Pancreas (tissue), 10 donors: ENCODE data around the gene TFPI2. TPM values are rescaled to one million over a fixed set of nuclear protein-coding genes. Genes with fewer than 3 reads are reported as not detected.

Experiments
- ATAC-seq, 4 donors: fragments of 200-7000 bp; cut with Tn5 transposase; one replicate each; pipeline versions ENCODE4 v1.8.0 to v1.9.1; 2020; ENCODE audit warnings: mild to moderate bottlenecking in 4 of 4, moderate library complexity in 4 of 4
- DNase-seq, 6 donors: peaks; one replicate each; pipeline ENCODE4 v3.0.0-alpha.2; 2020
- FAIRE-seq: peaks from 2 replicates; lab custom pipeline; 2012; peaks lifted over from hg19 to GRCh38; lab: Jason Lieb, UNC
- H3K27ac ChIP-seq, 4 donors: fragments of 200-600 bp; sonication (generic); 1 replicate in 3 of 4; 2 replicates in 1 of 4; pipeline versions ENCODE4 v1.5.0 to v1.8.0; 2020
- H3K27me3 ChIP-seq, 4 donors: fragments of 200-600 bp; one replicate each; pipeline ENCODE4 v1.8.0; 2021
- H3K36me3 ChIP-seq, 3 donors: fragments of 200-600 bp; sonication (generic) in 1 of 3; one replicate each; pipeline versions ENCODE4 v1.5.0 to v1.8.0; 2020 to 2021
- H3K4me1 ChIP-seq, 3 donors: fragments of 200-600 bp; one replicate each; pipeline ENCODE4 v1.8.0; 2021
- H3K4me3 ChIP-seq, 4 donors: fragments of 200-600 bp; sonication (generic) in 2 of 4; one replicate each; pipeline versions ENCODE4 v1.5.0 to v1.8.0; 2020 to 2021
- H3K9me3 ChIP-seq, 4 donors: fragments of 200-600 bp; one replicate each; pipeline ENCODE4 v1.8.0; 2021
- WGBS, 2 donors: extraction: QIAGEN DNeasy Blood & Tissue Kit; methylation state at CpG; one replicate each; pipeline ENCODE4 v1.1.7; 2013; 5-methylcytosine and 5-hydroxymethylcytosine counted together
- intact Hi-C, 3 donors: fragments of 100-400 bp; cut with DNase I; formaldehyde crosslinking; loops; one replicate each; pipeline versions ENCODE4 v1.11.1 to v1.14.2; 2022
- polyA plus RNA-seq, 2 donors: library from polyadenylated mRNA; stranded (reverse); fragments of 200-250 nt; gene quantifications; one replicate each; pipeline ENCODE4 v1.2.3, GENCODE V29; 2013
- total RNA-seq, 6 donors: library from RNA; stranded (reverse); fragmentation: NEBNext Ultra II Directional in 4 of 6; extraction: Animal tissue kit (Norgen Biotek cat#: 25700) in 4 of 6; gene quantifications; one replicate each; pipeline versions ENCODE4 v1.2.1 to v1.2.4, GENCODE V29; 2021 to 2023
- TF ChIP-seq, protein P1 (sequence below), 4 donors: fragments of 200-600 bp; sonication (generic) in 3 of 4; IDR thresholded peaks; one replicate each; pipeline versions ENCODE4 v1.5.0 to v1.8.0; 2021; ENCODE audit warnings: antibody characterized with exemption in 4 of 4
- donor health status: healthy with polysubstance abuse.
- donor health status: DM: no; HTN: no; CAD: no; lungs with moderate emphysema.
- donor health status: DM: no; HTN: no; CAD: no.
- donor health status: control.
- donor health status: control.
- donor health status: Bipolar disorder and iron deficiency.
- donor health status: DM: yes; HTN: yes; CAD: no.
- donor health status: DM: no; HTN: no; CAD: no.
- donor health status: DM: no; HTN: no; CAD: no.
- donor health status: DM: yes; HTN: yes; CAD: no.

TFPI2 gene
- total and polyA plus RNA-seq, 8 donors: 11.8 to 49.2 (median 19.5) TPM

DNA sequence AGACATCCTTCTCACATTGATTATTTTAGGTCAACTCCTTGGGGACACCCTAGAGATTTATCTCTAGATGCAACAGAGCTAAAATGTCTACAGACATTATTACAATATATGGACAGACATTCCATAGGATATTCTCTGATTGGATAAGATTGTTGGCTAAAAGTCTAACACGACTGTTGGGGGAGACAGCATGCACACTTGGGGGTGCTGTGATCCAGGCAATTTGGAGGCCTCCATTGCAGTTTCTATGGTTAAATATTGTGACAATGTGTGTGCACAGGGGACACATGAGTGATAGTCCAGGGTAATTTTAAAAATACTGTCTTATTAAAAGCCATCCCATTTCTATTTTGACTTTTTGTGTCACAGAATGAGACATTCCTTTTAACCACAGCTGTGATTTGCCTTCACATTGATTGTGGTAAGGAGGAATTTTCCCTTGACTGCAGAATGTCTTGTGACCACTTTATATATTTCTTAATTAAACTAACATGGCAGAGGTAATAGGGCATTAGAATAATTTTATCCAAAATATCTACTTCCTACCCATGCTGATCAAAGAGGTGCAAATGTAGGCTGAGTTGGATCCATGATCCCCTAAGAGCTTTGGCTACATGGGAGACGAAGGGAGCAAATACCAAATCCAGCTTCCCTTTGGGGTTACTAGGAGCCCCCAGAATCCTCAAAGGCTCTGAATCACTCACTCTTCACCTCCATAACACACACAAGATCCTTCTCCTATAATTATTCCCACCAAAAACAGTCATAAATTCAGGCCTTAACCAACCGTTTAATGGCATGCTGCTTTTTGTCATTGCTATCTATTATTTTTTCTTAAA, 7.3 kb downstream of the TFPI2 start:
- no peaks in the 10 kb centered on the region for H3K36me3 ChIP-seq
- no peak overlapping the region for H3K27ac ChIP-seq
- H3K27me3 ChIP-seq: peaks cover 0 to 3% (median 0%) of the 10 kb centered on the region in 4 donors
- no peaks in the 10 kb centered on the region for H3K9me3 ChIP-seq
- TF ChIP-seq, protein P1, sequence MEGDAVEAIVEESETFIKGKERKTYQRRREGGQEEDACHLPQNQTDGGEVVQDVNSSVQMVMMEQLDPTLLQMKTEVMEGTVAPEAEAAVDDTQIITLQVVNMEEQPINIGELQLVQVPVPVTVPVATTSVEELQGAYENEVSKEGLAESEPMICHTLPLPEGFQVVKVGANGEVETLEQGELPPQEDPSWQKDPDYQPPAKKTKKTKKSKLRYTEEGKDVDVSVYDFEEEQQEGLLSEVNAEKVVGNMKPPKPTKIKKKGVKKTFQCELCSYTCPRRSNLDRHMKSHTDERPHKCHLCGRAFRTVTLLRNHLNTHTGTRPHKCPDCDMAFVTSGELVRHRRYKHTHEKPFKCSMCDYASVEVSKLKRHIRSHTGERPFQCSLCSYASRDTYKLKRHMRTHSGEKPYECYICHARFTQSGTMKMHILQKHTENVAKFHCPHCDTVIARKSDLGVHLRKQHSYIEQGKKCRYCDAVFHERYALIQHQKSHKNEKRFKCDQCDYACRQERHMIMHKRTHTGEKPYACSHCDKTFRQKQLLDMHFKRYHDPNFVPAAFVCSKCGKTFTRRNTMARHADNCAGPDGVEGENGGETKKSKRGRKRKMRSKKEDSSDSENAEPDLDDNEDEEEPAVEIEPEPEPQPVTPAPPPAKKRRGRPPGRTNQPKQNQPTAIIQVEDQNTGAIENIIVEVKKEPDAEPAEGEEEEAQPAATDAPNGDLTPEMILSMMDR (IDR thresholded peaks at IDR 0.05): no peak
- no peak for DNase-seq
- FAIRE-seq: no peak
- no peak for ATAC-seq
- no peak overlapping the region for H3K4me3 ChIP-seq
- intact Hi-C loops: no loop called here
- WGBS, 2 donors: 79 to 85% methylated on average over 3 of the region's 3 CpGs
- H3K4me1 ChIP-seq: no peaks in the 10 kb centered on the region

DNA sequence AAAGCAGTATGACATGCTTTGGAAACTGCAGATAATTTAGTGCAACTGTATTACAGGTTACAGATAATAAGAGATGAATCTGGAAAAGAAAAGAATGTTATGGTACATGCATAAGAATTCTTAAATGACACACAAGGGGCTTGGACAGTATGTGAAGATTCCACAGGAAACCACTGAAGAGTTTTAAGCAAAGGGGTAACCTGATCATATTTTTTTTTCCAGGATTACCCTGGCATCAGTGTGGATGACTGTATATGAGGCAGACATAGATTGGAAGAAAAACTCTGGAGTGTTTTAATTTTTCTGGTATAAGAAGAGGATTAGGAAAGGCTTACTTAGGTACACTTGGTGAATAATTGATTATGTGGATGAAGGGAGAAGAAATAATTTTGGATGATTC, 8.1 kb downstream of the TFPI2 start:
- ATAC-seq (no peak), FAIRE-seq (no peak), DNase-seq (no peak)
- H3K27me3 ChIP-seq: peaks cover 0 to 3% (median 0%) of the 10 kb centered on the region in 4 donors
- H3K9me3 ChIP-seq: no peaks in the 10 kb centered on the region
- intact Hi-C loops: no loop called here
- H3K4me3 ChIP-seq: no peak overlapping the region
- no peaks in the 10 kb centered on the region for H3K36me3 ChIP-seq
- no peak overlapping the region for H3K27ac ChIP-seq
- no peaks in the 10 kb centered on the region for H3K4me1 ChIP-seq
- TF ChIP-seq, protein P1 (IDR thresholded peaks at IDR 0.05): no peak

DNA sequence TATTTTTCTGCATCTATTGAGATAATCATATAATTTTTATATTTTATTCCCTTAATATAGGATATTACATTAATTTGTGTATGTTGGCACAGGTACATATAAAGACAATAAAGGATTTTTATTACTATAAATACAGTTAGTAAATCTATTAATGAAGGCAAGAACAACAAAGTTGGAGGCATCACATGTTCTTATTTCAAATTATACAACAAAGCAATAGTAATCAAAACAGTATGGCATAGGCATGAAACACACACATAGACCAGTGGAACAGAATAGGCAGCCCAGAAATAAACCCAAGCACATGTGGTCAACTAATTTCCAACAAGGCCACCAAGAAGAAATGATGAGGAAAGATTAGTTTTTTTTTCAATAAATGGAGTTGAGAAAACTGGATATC, 11.2 kb downstream of the TFPI2 start:
- no peak overlapping the region for H3K27ac ChIP-seq
- H3K36me3 ChIP-seq: no peaks in the 10 kb centered on the region
- FAIRE-seq (no peak), ATAC-seq (no peak), DNase-seq (no peak)
- no peaks in the 10 kb centered on the region for H3K4me1 ChIP-seq
- TF ChIP-seq, protein P1 (IDR thresholded peaks at IDR 0.05): no peak
- intact Hi-C loops: no loop called here
- no peaks in the 10 kb centered on the region for H3K9me3 ChIP-seq
- H3K27me3 ChIP-seq: peaks cover 0 to 3% (median 0%) of the 10 kb centered on the region in 4 donors
- H3K4me3 ChIP-seq: no peak overlapping the region

DNA sequence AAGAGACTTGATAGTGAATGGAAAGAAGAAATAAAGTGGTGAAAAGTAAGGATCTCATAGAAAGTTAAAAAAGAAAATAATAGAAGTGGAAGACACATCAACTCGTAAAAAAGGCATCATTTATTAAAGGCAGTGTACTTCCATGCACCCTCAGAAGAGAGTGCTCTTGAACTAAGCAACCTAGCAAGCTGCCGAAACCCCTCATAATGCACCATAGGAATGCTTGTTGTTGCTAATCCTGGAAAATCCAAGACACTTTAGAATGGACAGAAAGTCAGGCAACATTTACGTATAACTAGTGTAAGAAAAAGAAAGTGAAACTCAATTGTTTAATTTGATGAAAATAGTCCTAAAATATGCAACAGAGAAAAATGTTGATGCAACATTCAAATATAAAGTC, 12.8 kb downstream of the TFPI2 start:
- intact Hi-C loops: no loop called here
- no peak overlapping the region for H3K27ac ChIP-seq
- DNase-seq: no peak
- ATAC-seq: no peak
- TF ChIP-seq, protein P1 (IDR thresholded peaks at IDR 0.05): no peak
- H3K9me3 ChIP-seq: no peaks in the 10 kb centered on the region
- peaks cover 0 to 3% (median 0%) of the 10 kb centered on the region in 4 donors for H3K27me3 ChIP-seq
- H3K4me3 ChIP-seq: no peak overlapping the region
- WGBS, 2 donors: 75 to 86% methylated on average over 3 of the region's 3 CpGs
- H3K36me3 ChIP-seq: no peaks in the 10 kb centered on the region
- no peak for FAIRE-seq
- H3K4me1 ChIP-seq: no peaks in the 10 kb centered on the region

DNA sequence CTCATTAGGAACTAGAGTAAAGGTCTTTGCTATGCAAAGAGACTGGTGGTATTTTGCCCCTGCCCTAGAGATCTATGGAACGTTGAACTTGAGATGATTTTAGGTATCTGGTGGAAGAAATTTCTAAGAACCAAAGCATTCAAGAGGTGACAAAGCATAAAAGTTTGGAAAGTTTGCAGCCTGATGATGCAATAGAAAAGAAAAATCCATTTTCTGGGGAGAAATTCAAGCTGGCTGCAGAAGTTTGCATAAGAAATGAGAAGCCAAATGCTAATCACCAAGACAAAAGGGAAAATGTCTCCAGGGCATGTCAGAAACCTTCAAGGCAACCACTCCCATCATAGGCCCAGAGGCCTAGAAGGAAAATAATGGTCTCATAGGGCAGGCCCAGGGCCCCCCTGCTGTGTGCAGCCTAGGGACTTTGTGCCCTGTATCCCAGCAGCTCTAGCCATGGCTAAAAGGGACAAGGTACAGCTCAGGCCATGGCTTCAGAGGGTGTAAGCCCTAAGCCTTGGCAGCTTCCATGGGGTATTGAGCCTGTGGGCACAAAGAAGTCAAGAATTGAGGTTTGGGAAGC, 16.5 kb downstream of the TFPI2 start:
- no peak for ATAC-seq
- intact Hi-C loops: no loop called here
- DNase-seq: no peak
- no peaks in the 10 kb centered on the region for H3K9me3 ChIP-seq
- WGBS, 2 donors: 53 to 69% methylated on average over 1 of the region's 1 CpG
- no peaks in the 10 kb centered on the region for H3K4me1 ChIP-seq
- H3K36me3 ChIP-seq: no peaks in the 10 kb centered on the region
- TF ChIP-seq, protein P1 (IDR thresholded peaks at IDR 0.05): no peak
- no peak for FAIRE-seq
- peaks cover 0 to 3% (median 0%) of the 10 kb centered on the region in 4 donors for H3K27me3 ChIP-seq
- H3K27ac ChIP-seq: no peak overlapping the region
- no peak overlapping the region for H3K4me3 ChIP-seq
